HG03095 (cell line): ENCODE data around the gene TRPM7.
"Not testable (repeated sequence)": the region's sequence is repeated elsewhere in the genome, so short reads cannot be mapped to it uniquely, and the experiment has no call there.

Experiments
- ATAC-seq: cut with Tn5 transposase; IDR thresholded peaks from one replicate; pipeline ENCODE4 v1.9.1; 2021; ENCODE audit warnings: moderate library complexity; ENCODE audit not compliant: unreplicated experiment

The TRPM7 gene

GRCh38 chr15:50665938-50666337 is 20.7 kb downstream of the TRPM7 start:
- ATAC-seq = no peak

GRCh38 chr15:50655555-50655954 is 31.0 kb downstream of the TRPM7 start:
- no peak for ATAC-seq

- ATAC-seq = no peak
Measured at GRCh38 chr15:50653156-50653743, 33.3 kb downstream of the TRPM7 start.

GRCh38 chr15:50652671-50653070 is 33.9 kb downstream of the TRPM7 start:
- ATAC-seq = no peak

GRCh38 chr15:50641318-50641717 is 45.3 kb downstream of the TRPM7 start:
- no peak for ATAC-seq

- ATAC-seq = no peak
Measured at GRCh38 chr15:50636146-50636545, 50.5 kb downstream of the TRPM7 start.

- ATAC-seq = no peak
Measured at GRCh38 chr15:50633653-50634052, 52.9 kb downstream of the TRPM7 start.

- ATAC-seq = no peak
Measured at GRCh38 chr15:50628421-50628820, 58.2 kb downstream of the TRPM7 start.

GRCh38 chr15:50627351-50628055 is 59.1 kb downstream of the TRPM7 start:
- ATAC-seq = no peak

- no peak for ATAC-seq
Measured at GRCh38 chr15:50624616-50625168, 61.9 kb downstream of the TRPM7 start.

GRCh38 chr15:50622361-50622943 is 64.1 kb downstream of the TRPM7 start:
- not testable (repeated sequence) for ATAC-seq

GRCh38 chr15:50616960-50617359 is 69.6 kb downstream of the TRPM7 start:
- not testable (repeated sequence) for ATAC-seq

GRCh38 chr15:50616554-50616953 is 70.0 kb downstream of the TRPM7 start:
- not testable (repeated sequence) for ATAC-seq

GRCh38 chr15:50613600-50613999 is 73.0 kb downstream of the TRPM7 start:
- no peak for ATAC-seq

- no peak for ATAC-seq
Measured at GRCh38 chr15:50607129-50607528, 79.5 kb downstream of the TRPM7 start.

- ATAC-seq = no peak
Measured at GRCh38 chr15:50605462-50605861, 81.1 kb downstream of the TRPM7 start.

GRCh38 chr15:50602028-50602427 is 84.6 kb downstream of the TRPM7 start:
- not testable (repeated sequence) for ATAC-seq

- ATAC-seq = no peak
Measured at GRCh38 chr15:50594311-50594710, 92.3 kb downstream of the TRPM7 start.

GRCh38 chr15:50593761-50594160 is 92.8 kb downstream of the TRPM7 start:
- no peak for ATAC-seq

- no peak for ATAC-seq
Measured at GRCh38 chr15:50590288-50590687, 96.3 kb downstream of the TRPM7 start.

GRCh38 chr15:50577492-50577891 is 109.1 kb downstream of the TRPM7 start:
- no peak for ATAC-seq

GRCh38 chr15:50576166-50576565 is 110.4 kb downstream of the TRPM7 start:
- no peak for ATAC-seq
